ENCODE results near the gene CYP4B1. TPM values are rescaled to one million over a fixed set of nuclear protein-coding genes. Genes with fewer than 3 reads are reported as not detected.
A peak's percentile ranks its signal among the peaks of the same experiment; 100 is the strongest.

Gene CYP4B1
- total and polyA plus RNA-seq, 11 donors: 1.5 to 103 (median 10.0) TPM; not detected in 1

- Histone ChIP-seq H3K36me3 (no peaks in the 10 kb centered on the region), H3K4me1 (peaks cover 6 to 51% (median 35%) of the 10 kb centered on the region in 12 donors), H3K4me3 (peak overlapping the region in 2 of 12 donors; percentile 54 to 59), H3K9me3 (no peaks in the 10 kb centered on the region), H3K27me3 (no peaks in the 10 kb centered on the region), H3K27ac (peak overlapping the region in 3 of 12 donors; percentile 87 to 93 (median 87))
- ATAC-seq (no peak), DNase-seq (no peak)
- no peak for TF ChIP-seq CTCF (IDR thresholded peaks at IDR 0.05)
- TF ChIP-seq POLR2A (IDR thresholded peaks at IDR 0.05): no peak
- WGBS, 4 donors: 82 to 89% (median 86%) methylated on average over 6 of the region's 6 CpGs
- intact Hi-C loops (cut with DNase I): loop anchor here in 1 of 10 donors (5.0 kb wide), 1 partner anchor 51 kb away; no protein-coding TSS in a partner anchor
Measured at GRCh38 chr1:46802901-46803574, 4.2 kb downstream of the CYP4B1 start.

GRCh38 chr1:46804027-46804889, 5.4 kb downstream of the CYP4B1 start:
- peak overlapping the region in 2 of 12 donors; percentile 54 to 59 for H3K4me3 ChIP-seq
- peak overlapping the region in 9 of 12 donors; percentile 28 to 95 (median 87) for H3K27ac ChIP-seq
- H3K4me1 ChIP-seq: peaks cover 6 to 44% (median 34%) of the 10 kb centered on the region in 12 donors
- no peak for ATAC-seq
- no peaks in the 10 kb centered on the region for H3K36me3 ChIP-seq
- DNase-seq: peak in 1 of 5 donors; percentile 46
- H3K27me3 ChIP-seq: no peaks in the 10 kb centered on the region
- H3K9me3 ChIP-seq: peaks cover 0 to 3% (median 0%) of the 10 kb centered on the region in 12 donors
- WGBS, 4 donors: 72 to 92% (median 79%) methylated on average over 2 of the region's 2 CpGs
- intact Hi-C loops (cut with DNase I): loop anchor here in 1 of 10 donors (5.0 kb wide), 1 partner anchor 52 kb away; no protein-coding TSS in a partner anchor
- TF ChIP-seq POLR2A (IDR thresholded peaks at IDR 0.05) (no peak), CTCF (IDR thresholded peaks at IDR 0.05) (no peak)

GRCh38 chr1:46804926-46805325, 6.1 kb downstream of the CYP4B1 start:
- peak overlapping the region in 1 of 12 donors; percentile 59 for H3K4me3 ChIP-seq
- H3K9me3 ChIP-seq: peaks cover 0 to 7% (median 0%) of the 10 kb centered on the region in 12 donors
- peaks cover 6 to 46% (median 35%) of the 10 kb centered on the region in 12 donors for H3K4me1 ChIP-seq
- TF ChIP-seq POLR2A (IDR thresholded peaks at IDR 0.05): no peak
- TF ChIP-seq CTCF (IDR thresholded peaks at IDR 0.05): no peak
- intact Hi-C loops (cut with DNase I): loop anchor here in 1 of 10 donors (5.0 kb wide), 1 partner anchor 53 kb away; no protein-coding TSS in a partner anchor
- ATAC-seq (no peak), DNase-seq (no peak)
- peak overlapping the region in 10 of 12 donors; percentile 28 to 95 (median 87) for H3K27ac ChIP-seq
- no peaks in the 10 kb centered on the region for H3K36me3 ChIP-seq
- 44 to 76% (median 65%) methylated on average over 1 of the region's 1 CpG for WGBS, 4 donors
- H3K27me3 ChIP-seq: no peaks in the 10 kb centered on the region

All from heart left ventricle (tissue), 16 donors.